GM12878 (cell line): Measurements from ENCODE around the gene RAD51B. TPM values are rescaled to one million over a fixed set of nuclear protein-coding genes. Genes with fewer than 3 reads are reported as not detected.

ENCODE experiments used
- ATAC-seq: fragments of 200-7000 bp; cut with Tn5 transposase; 3 replicates; pipeline ENCODE4 v1.9.1; 2020; ENCODE audit warnings: mild to moderate bottlenecking, moderate library complexity
- BruUV-seq: library from RNA; stranded (reverse); fragments of 400-500 nt; replicated peaks from 2 replicates; lab custom pipeline; 2021; lab: Mats Ljungman, UMichigan
- CTCF ChIA-PET: fragments of 300-600 bp; sonication (Branson Sonifier 250); formaldehyde crosslinking; extraction: SDS; loops from one replicate; lab custom pipeline; 2021; ENCODE audit warnings: inconsistent platforms; lab: Yijun Ruan, JAX
- POLR2A ChIA-PET: fragments of 350-600 bp; formaldehyde crosslinking; extraction: SDS; loops from one replicate; lab custom pipeline; 2021; ENCODE audit warnings: inconsistent platforms; lab: Charles Lee
- RAD21 ChIA-PET: fragments of 300-600 bp; sonication (Branson Sonifier 250); formaldehyde crosslinking; loops from one replicate; lab custom pipeline; 2023; ENCODE audit warnings: antibody characterized with exemption; ENCODE audit not compliant: unreplicated experiment; lab: Charles Lee
- SMC1A ChIA-PET: fragments of 300-600 bp; sonication (Branson Sonifier 250); formaldehyde crosslinking; loops from one replicate; lab custom pipeline; 2023; ENCODE audit not compliant: unreplicated experiment, uncharacterized antibody; lab: Charles Lee
- DNase-seq: peaks from one replicate; pipeline ENCODE4 v3.0.0-alpha.2; 2011; ENCODE audit warnings: low read depth, low spot score
- FAIRE-seq: peaks from 3 replicates; lab custom pipeline; 2011; peaks lifted over from hg19 to GRCh38; lab: Jason Lieb, UNC
- H2AFZ ChIP-seq: 2 replicates; pipeline ENCODE4 v1.6.0; 2011; ENCODE audit warnings: low read depth, low read length, control low read depth; ENCODE audit not compliant: control insufficient read depth
- H3K27ac ChIP-seq: 2 replicates; pipeline ENCODE4 v1.5.1; 2011; ENCODE audit warnings: control low read depth; ENCODE audit not compliant: control insufficient read depth, insufficient read depth
- H3K27me3 ChIP-seq, 2 experiments: replicated peaks in 1 of 2; 2 replicates each; pipeline versions ENCODE4 v1.6.0 to v1.6.1; 2011; ENCODE audit warnings: low read length in 1 of 2; ENCODE audit not compliant: control insufficient read depth in 2 of 2, insufficient read depth in 2 of 2
- H3K36me3 ChIP-seq, 2 experiments: 2 replicates each; pipeline ENCODE4 v1.5.1; 2011; ENCODE audit warnings: low read length in 1 of 2; ENCODE audit not compliant: control insufficient read depth in 2 of 2, insufficient read depth in 2 of 2
- H3K4me1 ChIP-seq: 2 replicates; pipeline ENCODE4 v1.6.1; 2011; ENCODE audit warnings: mild to moderate bottlenecking, low read length, moderate library complexity, mixed read lengths; ENCODE audit not compliant: control insufficient read depth, insufficient read depth
- H3K4me2 ChIP-seq: 2 replicates; pipeline ENCODE4 v1.6.0; 2011; ENCODE audit warnings: control low read depth; ENCODE audit not compliant: control insufficient read depth, insufficient read depth
- H3K4me3 ChIP-seq: fragments of 200-600 bp; sonication (generic); 2 replicates; pipeline ENCODE4 v1.5.1; 2016
- H3K79me2 ChIP-seq: 2 replicates; pipeline ENCODE4 v1.6.0; 2011; ENCODE audit warnings: low read length; ENCODE audit not compliant: control insufficient read depth, insufficient read depth
- H3K9ac ChIP-seq: 2 replicates; pipeline ENCODE4 v1.8.0; 2011; ENCODE audit warnings: low read length, control low read depth, mixed read lengths; ENCODE audit not compliant: control insufficient read depth, insufficient read depth
- H3K9me3 ChIP-seq: replicated peaks from 3 replicates; pipeline ENCODE4 v1.5.1; 2011; ENCODE audit warnings: mild to moderate bottlenecking, low read length; ENCODE audit not compliant: control insufficient read depth, insufficient read depth
- H4K20me1 ChIP-seq: 2 replicates; pipeline ENCODE4 v1.6.0; 2011; ENCODE audit not compliant: control insufficient read depth, insufficient read depth
- ASH2L ChIP-seq: fragments of 300-600, 200-600 bp; sonication (generic); IDR thresholded peaks from 2 replicates; pipeline ENCODE4 v1.6.1; 2017; ENCODE audit warnings: low read depth, mild to moderate bottlenecking, borderline replicate concordance
- CHD1 ChIP-seq: IDR thresholded peaks from 2 replicates; pipeline ENCODE4 v1.6.1; 2012; ENCODE audit warnings: low read depth, low read length, improper control_type of control experiment
- CHD2 ChIP-seq: IDR thresholded peaks from 2 replicates; pipeline ENCODE4 v1.6.1; 2011; ENCODE audit warnings: low read depth, low read length, improper control_type of control experiment, borderline replicate concordance
- EZH2 ChIP-seq: IDR thresholded peaks from 2 replicates; pipeline ENCODE4 v1.6.1; 2012; ENCODE audit warnings: low read depth, mild to moderate bottlenecking, control low read depth, inconsistent platforms, low read length, borderline replicate concordance; ENCODE audit not compliant: control insufficient read depth
- HSF1 ChIP-seq: fragments of 150-350 bp; IDR thresholded peaks from 2 replicates; pipeline ENCODE4 v1.6.1; 2014; ENCODE audit warnings: mild to moderate bottlenecking, low read depth, low read length
- IKZF1 ChIP-seq: fragments of 450-650 bp; conservative IDR thresholded peaks from 2 replicates; pipeline ENCODE4 v1.6.1; 2017; ENCODE audit warnings: antibody characterized with exemption, mild to moderate bottlenecking
- JUNB ChIP-seq: IDR thresholded peaks from 2 replicates; pipeline ENCODE4 v1.6.1; 2016; ENCODE audit warnings: antibody characterized with exemption, mild to moderate bottlenecking
- KLF5 ChIP-seq: fragments of 450-650 bp; IDR thresholded peaks from 2 replicates; pipeline ENCODE4 v1.6.1; 2014; ENCODE audit warnings: mild to moderate bottlenecking; ENCODE audit not compliant: partially characterized antibody
- MLLT1 ChIP-seq: fragments of 450-650 bp; IDR thresholded peaks from 2 replicates; pipeline ENCODE4 v1.6.1; 2016; ENCODE audit warnings: mild to moderate bottlenecking
- MTA3 ChIP-seq: IDR thresholded peaks from 2 replicates; pipeline ENCODE4 v1.6.1; 2012; ENCODE audit warnings: low read length, inconsistent platforms, borderline replicate concordance
- MYB ChIP-seq: fragments of 150-350 bp; IDR thresholded peaks from 2 replicates; pipeline ENCODE4 v1.6.1; 2014; ENCODE audit warnings: mild to moderate bottlenecking, low read depth, low read length, borderline replicate concordance
- PAX8 ChIP-seq: fragments of 450-650 bp; IDR thresholded peaks from 2 replicates; pipeline ENCODE4 v1.6.1; 2017; ENCODE audit warnings: mild to moderate bottlenecking, moderate library complexity
- STAT1 ChIP-seq: fragments of 450-650 bp; conservative IDR thresholded peaks from 2 replicates; pipeline ENCODE4 v1.6.1; 2014; ENCODE audit warnings: antibody characterized with exemption, mild to moderate bottlenecking
- TCF7 ChIP-seq: IDR thresholded peaks from 2 replicates; pipeline ENCODE4 v1.6.1; 2014; ENCODE audit warnings: antibody characterized with exemption, borderline replicate concordance
- YY1 ChIP-seq: IDR thresholded peaks from 2 replicates; pipeline ENCODE4 v1.6.1; 2011; ENCODE audit warnings: low read depth, mild to moderate bottlenecking, low read length
- ZNF384 ChIP-seq: IDR thresholded peaks from 2 replicates; pipeline ENCODE4 v1.6.1; 2012; ENCODE audit warnings: low read depth, mild to moderate bottlenecking, low read length, improper control_type of control experiment, borderline replicate concordance
- WGBS: methylation state at CpG from one replicate; pipeline ENCODE4 v1.1.6; 2016; ENCODE audit warnings: low lambda C conversion rate; ENCODE audit not compliant: insufficient replicate concordance, insufficient coverage; ENCODE audit errors: missing lambda C conversion rate; 5-methylcytosine and 5-hydroxymethylcytosine counted together
- in situ Hi-C: fragments of 300-500 bp; cut with MboI; formaldehyde crosslinking; loops from 9 replicates; pipeline ENCODE4 v1.14.3; 2018; ENCODE audit warnings: mixed read lengths
- intact Hi-C: fragments of 100-400 bp; cut with micrococcal nuclease; formaldehyde crosslinking; loops from one replicate; pipeline ENCODE4 v1.14.2; 2022; ENCODE audit not compliant: unreplicated experiment
- polyA plus RNA-seq, 11 experiments: library from polyadenylated mRNA; depleted of rRNA in 4 of 11; unstranded in 6 of 11; stranded (reverse) in 5 of 11; fragments of >200 nt; fragmentation: Nextera tagmentation in 4 of 11; fragmentation: Illumina TruSeq in 1 of 11; extraction: Ambion mirVana in 4 of 11; extraction: Trizol in 1 of 11; gene quantifications; 1 replicate in 1 of 11; 2 replicates in 10 of 11; pipeline versions ENCODE4 v1.2.1 to v1.2.3, GENCODE V29; 2011 to 2016; ENCODE audit warnings: inconsistent platforms in 2 of 11, missing spikeins in 2 of 11, low read depth in 1 of 11
- total RNA-seq, 4 experiments: library from RNA; depleted of rRNA in 3 of 4; stranded (reverse); fragments of >200 nt in 3 of 4; fragmentation: Illumina TruSeq in 1 of 4; extraction: Trizol in 1 of 4; gene quantifications; 2 replicates each; pipeline versions ENCODE4 v1.2.1 to v1.2.3, GENCODE V29; 2013 to 2021
- TF ChIP-seq, protein P1 (sequence below): IDR thresholded peaks from 2 replicates; pipeline ENCODE4 v1.6.1; 2012; ENCODE audit warnings: mild to moderate bottlenecking, low read depth, low read length

Gene RAD51B
- total and polyA plus RNA-seq, 10 of the 15 experiments (the other 5 are each of a cell fraction or from before 2014, with no cell fraction given), result 9.8 to 26.8 (median 21.3) TPM

- FAIRE-seq (no peak), ATAC-seq (no peak), DNase-seq (no peak)
- intact Hi-C loops, result no loop called here
- no peak overlapping the region for H3K27ac ChIP-seq
- no peak overlapping the region for H3K9ac ChIP-seq
- no peaks in the 10 kb centered on the region for H3K36me3 ChIP-seq
- no peaks in the 10 kb centered on the region for H4K20me1 ChIP-seq
- BruUV-seq, result no TSS peak
- WGBS, result 46% methylated on average over 3 of the region's 3 CpGs
- peaks cover 28% of the 10 kb centered on the region for H3K4me1 ChIP-seq
- H2AFZ ChIP-seq, result no peak overlapping the region
- no peaks in the 10 kb centered on the region for H3K27me3 ChIP-seq
- CTCF ChIA-PET, result no interaction called here
- in situ Hi-C loops, result no loop called here
- H3K4me2 ChIP-seq, result no peak overlapping the region
- no peaks in the 10 kb centered on the region for H3K79me2 ChIP-seq
- H3K4me3 ChIP-seq, result no peak overlapping the region
- RAD21 ChIA-PET, result interaction anchor here (0.6 kb wide), 1 partner anchor 101 kb away, joined by 3 read pairs; the partner anchor contains the start of gene ZFP36L1
- POLR2A ChIA-PET, result interaction anchor here (1.2 to 1.3 kb wide), 2 partner anchors 27 to 29 kb away, joined by 3 read pairs; no protein-coding TSS in a partner anchor
- SMC1A ChIA-PET, result interaction anchor here (1.1 to 1.5 kb wide), 2 partner anchors 9 to 172 kb away, joined by 3 read pairs; no protein-coding TSS in a partner anchor
- H3K9me3 ChIP-seq, result no peaks in the 10 kb centered on the region
- no peak for TF ChIP-seq EZH2
- no peak for TF ChIP-seq ASH2L
- no peak for TF ChIP-seq KLF5
- TF ChIP-seq ZNF384, result no peak
- no peak for TF ChIP-seq CHD1
- no peak for TF ChIP-seq IKZF1
- TF ChIP-seq, protein P1, sequence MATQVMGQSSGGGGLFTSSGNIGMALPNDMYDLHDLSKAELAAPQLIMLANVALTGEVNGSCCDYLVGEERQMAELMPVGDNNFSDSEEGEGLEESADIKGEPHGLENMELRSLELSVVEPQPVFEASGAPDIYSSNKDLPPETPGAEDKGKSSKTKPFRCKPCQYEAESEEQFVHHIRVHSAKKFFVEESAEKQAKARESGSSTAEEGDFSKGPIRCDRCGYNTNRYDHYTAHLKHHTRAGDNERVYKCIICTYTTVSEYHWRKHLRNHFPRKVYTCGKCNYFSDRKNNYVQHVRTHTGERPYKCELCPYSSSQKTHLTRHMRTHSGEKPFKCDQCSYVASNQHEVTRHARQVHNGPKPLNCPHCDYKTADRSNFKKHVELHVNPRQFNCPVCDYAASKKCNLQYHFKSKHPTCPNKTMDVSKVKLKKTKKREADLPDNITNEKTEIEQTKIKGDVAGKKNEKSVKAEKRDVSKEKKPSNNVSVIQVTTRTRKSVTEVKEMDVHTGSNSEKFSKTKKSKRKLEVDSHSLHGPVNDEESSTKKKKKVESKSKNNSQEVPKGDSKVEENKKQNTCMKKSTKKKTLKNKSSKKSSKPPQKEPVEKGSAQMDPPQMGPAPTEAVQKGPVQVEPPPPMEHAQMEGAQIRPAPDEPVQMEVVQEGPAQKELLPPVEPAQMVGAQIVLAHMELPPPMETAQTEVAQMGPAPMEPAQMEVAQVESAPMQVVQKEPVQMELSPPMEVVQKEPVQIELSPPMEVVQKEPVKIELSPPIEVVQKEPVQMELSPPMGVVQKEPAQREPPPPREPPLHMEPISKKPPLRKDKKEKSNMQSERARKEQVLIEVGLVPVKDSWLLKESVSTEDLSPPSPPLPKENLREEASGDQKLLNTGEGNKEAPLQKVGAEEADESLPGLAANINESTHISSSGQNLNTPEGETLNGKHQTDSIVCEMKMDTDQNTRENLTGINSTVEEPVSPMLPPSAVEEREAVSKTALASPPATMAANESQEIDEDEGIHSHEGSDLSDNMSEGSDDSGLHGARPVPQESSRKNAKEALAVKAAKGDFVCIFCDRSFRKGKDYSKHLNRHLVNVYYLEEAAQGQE, result no peak
- no peak for TF ChIP-seq CHD2
- TF ChIP-seq HSF1, result no peak
- no peak for TF ChIP-seq MTA3
- TF ChIP-seq MLLT1, result no peak
- TF ChIP-seq PAX8, result no peak
- TF ChIP-seq STAT1, result no peak
- TF ChIP-seq YY1, result no peak
- no peak for TF ChIP-seq TCF7
- TF ChIP-seq JUNB, result no peak
- TF ChIP-seq MYB, result no peak
Measured at GRCh38 chr14:68691792-68692118, 872.2 kb downstream of the RAD51B start.
